WERI-Rb-1 (cell line): ENCODE data around the gene TEX26.

Experiments used
- DNase-seq: peaks from one replicate; pipeline ENCODE4 v3.0.0-alpha.2; 2020
- H3K27ac ChIP-seq: fragments of 250-450 bp; sonication (Bioruptor Pico); 2 replicates; pipeline ENCODE4 v1.5.1; 2020; ENCODE audit warnings: mild to moderate bottlenecking, moderate library complexity
- H3K27me3 ChIP-seq: fragments of 250-450 bp; sonication (Bioruptor Pico); 2 replicates; pipeline ENCODE4 v1.5.1; 2021; ENCODE audit warnings: mild to moderate bottlenecking, low read depth, moderate library complexity; ENCODE audit not compliant: insufficient read depth, severe bottlenecking
- H3K36me3 ChIP-seq: fragments of 250-450 bp; sonication (Bioruptor Pico); 2 replicates; pipeline ENCODE4 v1.5.1; 2020; ENCODE audit warnings: mild to moderate bottlenecking, moderate library complexity
- H3K4me3 ChIP-seq: 2 replicates; pipeline ENCODE4 v1.5.1; 2011; ENCODE audit warnings: low read depth, mild to moderate bottlenecking, control low read depth, low read length
- H3K9me3 ChIP-seq: fragments of 250-450 bp; sonication (Bioruptor Pico); 2 replicates; pipeline ENCODE4 v1.5.1; 2021; ENCODE audit warnings: mild to moderate bottlenecking, moderate library complexity; ENCODE audit not compliant: severe bottlenecking
- CTCF ChIP-seq: IDR thresholded peaks from 2 replicates; pipeline ENCODE4 v1.5.1; 2011; ENCODE audit warnings: low read depth, mild to moderate bottlenecking, control low read depth, inconsistent platforms, low read length

TEX26 gene

GRCh38 chr13:30995331-30995730 is 62.9 kb downstream of the TEX26 start:
- Histone ChIP-seq H3K36me3 (no peaks in the 10 kb centered on the region), H3K9me3 (no peaks in the 10 kb centered on the region), H3K27ac (no peak overlapping the region), H3K4me3 (no peak overlapping the region), H3K27me3 (no peaks in the 10 kb centered on the region)
- TF ChIP-seq CTCF = no peak
- no peak for DNase-seq

GRCh38 chr13:30997697-30998096 is 65.2 kb downstream of the TEX26 start:
- no peak overlapping the region for H3K4me3 ChIP-seq
- no peak for DNase-seq
- no peaks in the 10 kb centered on the region for H3K27me3 ChIP-seq
- H3K27ac ChIP-seq = no peak overlapping the region
- no peak for TF ChIP-seq CTCF
- H3K36me3 ChIP-seq = no peaks in the 10 kb centered on the region
- H3K9me3 ChIP-seq = no peaks in the 10 kb centered on the region

GRCh38 chr13:30998136-30999088 is 66.0 kb downstream of the TEX26 start:
- Histone ChIP-seq H3K36me3 (no peaks in the 10 kb centered on the region), H3K27ac (no peak overlapping the region), H3K27me3 (no peaks in the 10 kb centered on the region), H3K9me3 (no peaks in the 10 kb centered on the region), H3K4me3 (no peak overlapping the region)
- DNase-seq = no peak
- no peak for TF ChIP-seq CTCF

- H3K9me3 ChIP-seq = no peaks in the 10 kb centered on the region
- no peak for TF ChIP-seq CTCF
- H3K27ac ChIP-seq = no peak overlapping the region
- H3K27me3 ChIP-seq = no peaks in the 10 kb centered on the region
- H3K4me3 ChIP-seq = no peak overlapping the region
- H3K36me3 ChIP-seq = no peaks in the 10 kb centered on the region
- DNase-seq = no peak
Measured at GRCh38 chr13:31000889-31001288, 68.4 kb downstream of the TEX26 start.

DNA sequence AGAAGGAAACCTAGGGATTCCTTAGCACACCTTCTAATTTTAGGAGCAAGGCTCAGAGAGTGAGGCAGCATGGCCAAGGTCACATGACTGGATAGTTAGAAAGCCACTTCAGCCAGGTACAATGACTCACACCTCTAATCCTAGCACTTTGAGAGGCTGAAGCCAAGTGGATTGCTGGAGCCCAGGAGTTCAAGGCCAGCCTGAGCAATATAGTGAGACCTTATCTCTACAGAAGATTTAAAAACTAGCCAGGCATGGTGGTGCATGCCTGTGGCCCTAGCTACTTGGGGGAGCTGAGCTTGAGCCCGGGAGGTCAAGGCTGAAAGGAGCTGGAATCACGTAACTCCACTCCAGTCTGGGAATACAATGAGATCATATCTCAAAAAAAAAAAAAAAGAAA is 69.2 kb downstream of the TEX26 start:
- H3K4me3 ChIP-seq = no peak overlapping the region
- H3K9me3 ChIP-seq = no peaks in the 10 kb centered on the region
- H3K27me3 ChIP-seq = no peaks in the 10 kb centered on the region
- no peak for DNase-seq
- TF ChIP-seq CTCF = no peak
- no peaks in the 10 kb centered on the region for H3K36me3 ChIP-seq
- no peak overlapping the region for H3K27ac ChIP-seq
